Effector memory CD4-positive, alpha-beta T cell (primary cell): ENCODE measurements around the gene NCAM2.

Experiments
- DNase-seq, 3 donors: peaks; one replicate each; pipeline ENCODE4 v3.0.0-alpha.2; 2020
- H3K27ac ChIP-seq: 2 replicates; pipeline ENCODE4 v1.7.0; 2013; ENCODE audit warnings: mild to moderate bottlenecking, low read length, moderate library complexity; ENCODE audit not compliant: insufficient read depth, poor library complexity, severe bottlenecking
- H3K27me3 ChIP-seq: replicated peaks from 2 replicates; pipeline ENCODE4 v1.7.0; 2013; ENCODE audit warnings: mild to moderate bottlenecking, low read length; ENCODE audit not compliant: insufficient read depth, control insufficient read depth, poor library complexity, severe bottlenecking
- H3K36me3 ChIP-seq: 2 replicates; pipeline ENCODE4 v1.7.0; 2013; ENCODE audit warnings: mild to moderate bottlenecking, low read length, moderate library complexity; ENCODE audit not compliant: control insufficient read depth, insufficient read depth
- H3K4me1 ChIP-seq: 2 replicates; pipeline ENCODE4 v1.7.0; 2013; ENCODE audit warnings: low read length, mild to moderate bottlenecking; ENCODE audit not compliant: control insufficient read depth, insufficient read depth, poor library complexity, severe bottlenecking
- H3K4me3 ChIP-seq: 2 replicates; pipeline ENCODE4 v1.7.0; 2013; ENCODE audit warnings: low read length, low read depth, mild to moderate bottlenecking; ENCODE audit not compliant: insufficient read depth, poor library complexity, severe bottlenecking
- H3K9me3 ChIP-seq: 2 replicates; pipeline ENCODE4 v1.7.0; 2013; ENCODE audit warnings: mild to moderate bottlenecking, low read length, moderate library complexity; ENCODE audit not compliant: control insufficient read depth

Gene NCAM2

GRCh38 chr21:21262048-21262447 is 263.8 kb downstream of the NCAM2 start:
- Histone ChIP-seq H3K4me1 (no peaks in the 10 kb centered on the region), H3K36me3 (no peaks in the 10 kb centered on the region), H3K9me3 (peaks cover 2% of the 10 kb centered on the region), H3K4me3 (no peak overlapping the region), H3K27ac (no peak overlapping the region), H3K27me3 (no peaks in the 10 kb centered on the region)
- DNase-seq = no peak

DNA sequence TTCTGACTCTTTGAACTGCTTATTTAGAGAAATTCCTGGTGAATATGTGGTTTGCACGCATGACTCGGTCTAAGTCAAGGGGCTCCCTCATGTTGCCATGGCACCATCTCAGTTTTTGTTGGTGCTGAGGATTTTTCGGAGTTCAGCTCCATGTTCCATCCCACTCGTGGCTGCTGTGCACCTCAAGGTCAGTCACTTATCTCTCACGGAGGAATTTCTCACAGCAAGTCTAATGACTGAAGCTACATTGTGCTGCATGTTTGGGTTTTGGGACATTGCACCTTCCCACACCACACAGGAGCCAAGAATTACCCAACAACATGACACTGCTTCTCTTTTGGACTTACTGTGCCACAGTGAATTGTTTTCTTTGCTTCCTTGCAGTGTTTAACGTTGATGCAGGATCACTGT is 269.9 kb downstream of the NCAM2 start:
- Histone ChIP-seq H3K27ac (no peak overlapping the region), H3K9me3 (no peaks in the 10 kb centered on the region), H3K36me3 (no peaks in the 10 kb centered on the region), H3K4me1 (no peaks in the 10 kb centered on the region), H3K4me3 (no peak overlapping the region), H3K27me3 (no peaks in the 10 kb centered on the region)
- no peak for DNase-seq

- Histone ChIP-seq H3K27me3 (no peaks in the 10 kb centered on the region), H3K4me3 (no peak overlapping the region), H3K9me3 (no peaks in the 10 kb centered on the region), H3K36me3 (no peaks in the 10 kb centered on the region), H3K4me1 (no peaks in the 10 kb centered on the region), H3K27ac (no peak overlapping the region)
- no peak for DNase-seq
Observed at GRCh38 chr21:21268885-21269284, 270.7 kb downstream of the NCAM2 start.

DNA sequence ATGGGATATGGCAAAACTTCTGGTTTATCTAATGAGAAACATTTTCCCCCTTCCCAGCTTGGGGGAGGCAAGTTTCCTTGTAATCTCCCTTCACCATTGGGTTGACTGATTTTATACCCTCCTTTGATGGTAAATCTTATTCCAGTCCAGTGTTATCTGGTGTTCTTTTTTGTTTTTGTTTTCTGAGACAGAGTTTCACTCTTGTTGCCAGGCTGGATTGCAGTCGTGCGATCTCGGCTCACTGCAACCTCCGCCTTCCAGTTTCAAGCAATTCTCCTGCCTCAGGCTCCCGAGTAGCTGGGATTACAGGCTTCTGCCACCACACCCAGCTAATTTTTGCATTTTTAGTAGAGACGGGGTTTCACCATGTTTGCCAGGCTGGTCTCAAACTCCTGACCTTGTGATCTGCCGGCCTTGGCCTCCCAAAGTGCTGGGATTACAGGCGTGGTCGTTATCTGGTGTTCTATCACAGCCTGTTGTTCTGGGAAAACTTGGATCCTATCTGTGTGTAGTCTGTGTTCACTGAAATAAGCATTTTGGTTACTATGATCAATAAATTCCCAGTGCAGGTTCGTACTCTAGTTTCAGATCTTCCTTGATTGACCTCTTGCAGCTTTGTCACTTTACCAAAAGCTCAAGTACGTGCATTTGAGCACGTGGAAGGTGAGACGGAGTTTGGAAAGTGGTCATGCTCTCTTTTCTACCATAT is 281.1 kb downstream of the NCAM2 start:
- Histone ChIP-seq H3K36me3 (no peaks in the 10 kb centered on the region), H3K9me3 (no peaks in the 10 kb centered on the region), H3K4me3 (no peak overlapping the region), H3K27ac (no peak overlapping the region), H3K27me3 (no peaks in the 10 kb centered on the region), H3K4me1 (no peaks in the 10 kb centered on the region)
- no peak for DNase-seq

DNA sequence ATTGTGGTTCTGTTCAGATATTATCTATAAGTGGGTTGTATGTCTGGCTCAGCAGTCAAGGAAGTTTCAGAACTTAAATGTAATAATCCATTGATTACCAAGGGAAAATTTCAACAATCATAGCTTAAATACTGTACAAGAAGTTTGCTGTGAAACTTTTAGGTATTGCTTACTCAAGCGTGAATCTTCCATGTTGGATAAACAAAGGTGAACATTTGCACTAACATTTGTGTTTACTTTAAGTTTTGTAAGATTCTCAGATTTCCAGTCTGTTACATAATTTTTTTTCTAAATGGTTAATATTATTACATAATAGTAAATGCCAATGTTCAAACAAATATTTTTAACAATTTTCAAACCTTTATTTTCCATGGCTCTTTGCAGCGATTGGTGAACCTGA is 285.6 kb downstream of the NCAM2 start:
- Histone ChIP-seq H3K4me1 (no peaks in the 10 kb centered on the region), H3K9me3 (no peaks in the 10 kb centered on the region), H3K4me3 (no peak overlapping the region), H3K27me3 (no peaks in the 10 kb centered on the region), H3K36me3 (no peaks in the 10 kb centered on the region), H3K27ac (no peak overlapping the region)
- DNase-seq = no peak

GRCh38 chr21:21286170-21286798 is 288.1 kb downstream of the NCAM2 start:
- H3K9me3 ChIP-seq = no peaks in the 10 kb centered on the region
- no peak for DNase-seq
- H3K4me1 ChIP-seq = no peaks in the 10 kb centered on the region
- no peak overlapping the region for H3K27ac ChIP-seq
- H3K4me3 ChIP-seq = no peak overlapping the region
- H3K27me3 ChIP-seq = no peaks in the 10 kb centered on the region
- H3K36me3 ChIP-seq = no peaks in the 10 kb centered on the region

GRCh38 chr21:21290751-21291150 is 292.5 kb downstream of the NCAM2 start:
- Histone ChIP-seq H3K4me3 (no peak overlapping the region), H3K4me1 (no peaks in the 10 kb centered on the region), H3K9me3 (no peaks in the 10 kb centered on the region), H3K27me3 (no peaks in the 10 kb centered on the region), H3K36me3 (no peaks in the 10 kb centered on the region), H3K27ac (no peak overlapping the region)
- no peak for DNase-seq

DNA sequence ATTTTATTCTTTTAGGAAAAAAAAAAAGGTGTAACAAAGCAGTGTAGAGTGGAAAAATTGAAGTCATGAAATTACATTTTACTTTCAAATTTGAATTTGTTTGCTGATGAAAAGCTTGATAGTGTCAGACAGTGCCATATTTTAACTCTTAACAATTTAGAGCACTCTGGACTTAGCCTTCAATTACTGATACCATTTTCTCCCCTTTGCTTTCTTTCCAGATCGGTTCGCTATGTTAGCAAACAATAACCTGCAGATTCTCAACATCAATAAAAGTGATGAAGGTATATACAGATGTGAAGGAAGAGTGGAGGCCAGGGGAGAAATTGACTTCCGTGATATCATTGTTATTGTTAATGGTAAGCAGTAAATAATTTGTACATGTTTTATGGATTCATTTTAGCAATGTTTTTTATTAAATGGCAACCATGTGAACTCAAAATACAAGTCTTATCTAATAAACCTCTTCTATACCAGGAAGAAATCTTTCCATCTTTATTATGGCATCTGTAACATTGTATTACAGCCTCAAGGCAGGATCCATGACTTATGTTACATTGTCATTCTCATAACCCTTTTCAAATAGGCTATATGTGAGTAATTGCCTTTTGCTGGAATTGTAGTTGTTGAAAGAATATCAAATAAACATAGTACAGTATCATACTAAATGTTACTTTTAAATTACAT is 293.8 kb downstream of the NCAM2 start:
- no peaks in the 10 kb centered on the region for H3K27me3 ChIP-seq

DNA sequence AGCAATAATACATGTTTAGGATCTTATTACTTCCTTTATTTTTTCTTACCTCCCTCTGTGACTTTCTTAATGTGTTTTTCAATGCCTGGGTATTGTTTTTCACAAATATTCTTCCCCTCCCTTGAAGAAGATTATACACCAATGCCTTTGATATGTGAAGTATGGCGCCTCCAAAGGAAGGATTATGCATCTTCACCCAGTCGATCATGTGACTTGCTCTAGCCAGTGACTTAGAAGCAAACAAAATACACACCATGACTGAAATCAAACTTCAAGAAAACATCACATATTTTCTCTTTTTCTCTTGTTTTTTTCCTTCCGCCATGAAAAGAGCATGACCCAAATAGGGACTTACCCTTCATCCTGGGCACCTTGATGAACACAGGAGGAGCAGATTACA is 297.1 kb downstream of the NCAM2 start:
- H3K9me3 ChIP-seq = no peaks in the 10 kb centered on the region
- H3K4me3 ChIP-seq = no peak overlapping the region
- DNase-seq = no peak
- H3K27ac ChIP-seq = no peak overlapping the region
- no peaks in the 10 kb centered on the region for H3K27me3 ChIP-seq
- no peaks in the 10 kb centered on the region for H3K36me3 ChIP-seq
- H3K4me1 ChIP-seq = no peaks in the 10 kb centered on the region

More for the DNA sequence above, 293.8 kb downstream of the NCAM2 start:
- no peak for DNase-seq
- Histone ChIP-seq H3K4me1 (no peaks in the 10 kb centered on the region), H3K9me3 (no peaks in the 10 kb centered on the region), H3K27ac (no peak overlapping the region), H3K4me3 (no peak overlapping the region), H3K36me3 (no peaks in the 10 kb centered on the region)

DNA sequence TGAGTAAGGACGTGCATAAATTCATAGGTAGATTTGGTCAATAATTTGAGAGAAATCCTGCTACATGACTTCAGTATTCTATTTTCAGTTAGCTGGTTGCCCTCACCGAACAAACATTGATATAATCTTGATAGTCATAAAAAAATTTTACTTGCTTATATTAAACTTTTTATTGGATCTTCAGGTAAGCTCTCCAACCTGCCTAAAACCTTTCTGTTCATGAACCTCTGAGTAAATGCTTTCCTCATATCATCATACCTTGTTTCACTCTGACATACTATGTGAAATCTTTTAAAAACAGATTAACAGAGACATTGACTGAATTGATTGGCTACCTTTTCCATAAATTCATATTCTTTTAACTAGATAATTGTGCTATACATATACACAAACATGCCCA is 299.0 kb downstream of the NCAM2 start:
- Histone ChIP-seq H3K4me3 (no peak overlapping the region), H3K27me3 (no peaks in the 10 kb centered on the region), H3K36me3 (no peaks in the 10 kb centered on the region), H3K4me1 (no peaks in the 10 kb centered on the region), H3K27ac (no peak overlapping the region), H3K9me3 (no peaks in the 10 kb centered on the region)
- no peak for DNase-seq
